GM23338 (cell line): Measurements from ENCODE around the gene TMEM30B. TPM values are rescaled to one million over a fixed set of nuclear protein-coding genes. Genes with fewer than 3 reads are reported as not detected.

ENCODE experiments used
- ATAC-seq: fragments of 200-7000 bp; cut with Tn5 transposase; 3 replicates; pipeline ENCODE4 v1.9.1; 2020
- DNase-seq: peaks from one replicate; pipeline ENCODE4 v3.0.0-alpha.2; 2015; ENCODE audit warnings: low spot score
- H2AFZ ChIP-seq: fragments of 200-600 bp; sonication (generic); 2 replicates; pipeline ENCODE4 v1.8.0; 2016; ENCODE audit warnings: antibody characterized with exemption, mild to moderate bottlenecking, moderate library complexity
- H3F3A ChIP-seq: fragments of 200-600 bp; sonication (generic); replicated peaks from 2 replicates; pipeline ENCODE4 v1.8.0; 2017; ENCODE audit warnings: antibody characterized with exemption, mixed run types, low read depth
- H3K27ac ChIP-seq: fragments of 200-600 bp; sonication (generic); 2 replicates; pipeline ENCODE4 v1.6.1; 2016; ENCODE audit warnings: low read depth
- H3K27me3 ChIP-seq: fragments of 200-600 bp; sonication (generic); 2 replicates; pipeline ENCODE4 v1.8.0; 2016; ENCODE audit warnings: mild to moderate bottlenecking, mixed run types, moderate library complexity; ENCODE audit not compliant: insufficient read depth
- H3K36me3 ChIP-seq: fragments of 200-600 bp; sonication (generic); 2 replicates; pipeline ENCODE4 v1.8.0; 2016; ENCODE audit warnings: mild to moderate bottlenecking; ENCODE audit not compliant: insufficient read depth
- H3K4me1 ChIP-seq: fragments of 200-600 bp; sonication (generic); 2 replicates; pipeline ENCODE4 v1.8.0; 2016; ENCODE audit warnings: mild to moderate bottlenecking, moderate library complexity; ENCODE audit not compliant: insufficient read depth
- H3K4me2 ChIP-seq: fragments of 200-600 bp; sonication (generic); 2 replicates; pipeline ENCODE4 v1.7.1; 2017; ENCODE audit warnings: mixed run types
- H3K4me3 ChIP-seq: fragments of 200-600 bp; sonication (generic); 2 replicates; pipeline ENCODE4 v1.6.1; 2016; ENCODE audit warnings: mixed run types
- H3K79me2 ChIP-seq: fragments of 200-600 bp; sonication (generic); replicated peaks from 2 replicates; pipeline ENCODE4 v1.8.0; 2017; ENCODE audit warnings: mild to moderate bottlenecking; ENCODE audit not compliant: insufficient read depth
- H3K9me2 ChIP-seq: fragments of 200-600 bp; sonication (generic); 2 replicates; pipeline ENCODE4 v1.8.0; 2017; ENCODE audit not compliant: insufficient read depth
- H4K20me1 ChIP-seq: fragments of 200-600 bp; sonication (generic); replicated peaks from 2 replicates; pipeline ENCODE4 v1.8.0; 2017; ENCODE audit warnings: mild to moderate bottlenecking; ENCODE audit not compliant: insufficient read depth
- H3K27ac Mint-ChIP-seq: 2 replicates; pipeline ENCODE4 v1.8.0; 2020; ENCODE audit warnings: inconsistent platforms, mild to moderate bottlenecking, moderate library complexity, mixed read lengths
- H3K27me3 Mint-ChIP-seq: 3 replicates; pipeline ENCODE4 v1.8.0; 2022; ENCODE audit warnings: low read depth, mild to moderate bottlenecking, moderate library complexity, mixed read lengths, inconsistent platforms; ENCODE audit not compliant: insufficient read depth, poor library complexity
- H3K36me3 Mint-ChIP-seq: 3 replicates; pipeline ENCODE4 v1.8.0; 2021; ENCODE audit warnings: low read depth, mild to moderate bottlenecking, inconsistent platforms, moderate library complexity, mixed read lengths
- H3K4me1 Mint-ChIP-seq: 3 replicates; pipeline ENCODE4 v1.8.0; 2020; ENCODE audit warnings: mild to moderate bottlenecking, inconsistent platforms, mixed read lengths
- H3K4me3 Mint-ChIP-seq: 3 replicates; pipeline ENCODE4 v1.8.0; 2021; ENCODE audit warnings: moderate library complexity, mild to moderate bottlenecking, inconsistent platforms, mixed read lengths
- H3K9me3 Mint-ChIP-seq: 3 replicates; pipeline ENCODE4 v1.8.0; 2020; ENCODE audit warnings: moderate library complexity, mild to moderate bottlenecking, inconsistent platforms, mixed read lengths
- EZH2 ChIP-seq: fragments of 200-600 bp; sonication (generic); IDR thresholded peaks from one replicate; pipeline ENCODE4 v1.8.0; 2017; ENCODE audit warnings: antibody characterized with exemption, mild to moderate bottlenecking, low read depth; ENCODE audit not compliant: unreplicated experiment
- EZH2phosphoT487 ChIP-seq: fragments of 200-600 bp; sonication (generic); IDR thresholded peaks from one replicate; pipeline ENCODE4 v1.8.1; 2018; ENCODE audit warnings: antibody characterized with exemption; ENCODE audit not compliant: unreplicated experiment
- JUNB ChIP-seq: IDR thresholded peaks from one replicate; pipeline ENCODE4 v1.6.1; 2016; ENCODE audit warnings: antibody characterized with exemption; ENCODE audit not compliant: unreplicated experiment
- NANOG ChIP-seq: IDR thresholded peaks from 2 replicates; pipeline ENCODE4 v1.6.1; 2016; ENCODE audit warnings: antibody characterized with exemption, borderline replicate concordance
- POLR2AphosphoS5 ChIP-seq: IDR thresholded peaks from 2 replicates; pipeline ENCODE4 v1.6.1; 2016; ENCODE audit warnings: antibody characterized with exemption, low read depth
- ZNF114 ChIP-seq: fragments of 250-450 bp; sonication (Bioruptor Pico); IDR thresholded peaks from 2 replicates; pipeline ENCODE4 v1.5.0; 2020; ENCODE audit warnings: mild to moderate bottlenecking, moderate library complexity
- ZNF331 ChIP-seq: fragments of 250-450 bp; sonication (Bioruptor Pico); IDR thresholded peaks from 2 replicates; pipeline ENCODE4 v1.5.0; 2020; ENCODE audit warnings: low read depth, mild to moderate bottlenecking, moderate library complexity
- polyA plus RNA-seq: library from polyadenylated mRNA; unstranded; fragments of >200 nt; fragmentation: Nextera tagmentation; extraction: Ambion mirVana; gene quantifications from 2 replicates; pipeline ENCODE4 v1.2.1, GENCODE V29; 2016
- total RNA-seq: library from RNA; depleted of rRNA; stranded (reverse); fragments of >200 nt; shearing (Covaris generic); gene quantifications from 2 replicates; pipeline ENCODE4 v1.2.3, GENCODE V29; 2014
- TF ChIP-seq, protein P1 (sequence below), 2 experiments: fragments of 200-600 bp in 1 of 2; sonication (generic) in 1 of 2; conservative IDR thresholded peaks; 2 replicates each; pipeline versions ENCODE4 v1.5.1 to v1.6.1; 2016 to 2017; ENCODE audit warnings: antibody characterized with exemption in 2 of 2, low read depth in 2 of 2, mild to moderate bottlenecking in 2 of 2, moderate library complexity in 1 of 2
- TF ChIP-seq, protein P2 (sequence below): fragments of 250-450 bp; sonication (Bioruptor Pico); IDR thresholded peaks from 2 replicates; pipeline ENCODE4 v1.5.0; 2020; ENCODE audit warnings: mild to moderate bottlenecking, moderate library complexity

TMEM30B gene
- total and polyA plus RNA-seq, 2 experiments from 2014 or later: 7.2 to 22.9 TPM

DNA sequence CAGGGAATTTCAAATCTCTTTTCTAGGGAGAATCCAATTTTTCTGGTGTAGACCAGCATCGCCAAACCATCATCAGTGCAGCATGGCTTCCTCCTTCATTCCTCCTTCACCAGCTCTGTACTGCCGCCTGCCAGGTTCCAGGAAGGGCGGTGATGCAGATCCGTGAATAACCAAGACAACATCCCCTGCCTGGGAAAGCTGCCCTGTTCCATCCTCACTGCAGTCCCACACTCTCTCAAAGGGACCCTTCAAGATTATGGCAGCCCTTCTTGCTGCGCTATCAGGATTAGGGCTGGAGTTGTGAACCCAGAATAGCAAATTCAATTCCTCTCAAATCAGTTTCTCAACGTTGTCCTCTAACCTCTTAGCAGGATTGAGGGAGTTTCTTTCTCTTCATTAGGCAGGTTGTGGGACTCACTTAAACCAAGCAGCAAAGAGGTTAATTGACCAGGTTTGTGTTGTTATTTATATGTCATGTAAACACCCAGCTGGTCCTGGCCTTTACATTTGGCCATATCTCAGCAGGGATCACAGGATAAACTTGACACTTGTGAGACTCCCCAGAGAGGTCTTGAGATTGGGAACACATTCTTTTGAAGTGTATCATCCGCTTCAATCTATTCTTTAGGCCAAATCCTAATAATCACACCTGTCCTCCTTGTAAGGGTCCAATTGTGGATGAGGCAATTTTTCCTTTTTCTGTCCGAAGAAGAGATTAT, 26.2 kb downstream of the TMEM30B start:
- H3K4me2 ChIP-seq: peak overlapping the region; percentile 2; the same call in 1 of the 2 replicates
- Mint-ChIP-seq H3K4me1 (peaks cover 27% of the 10 kb centered on the region; the same call in 2 of the 3 replicates), H3K27me3 (peaks cover 6% of the 10 kb centered on the region), H3K9me3 (no peaks in the 10 kb centered on the region), H3K27ac (no peak overlapping the region), H3K36me3 (no peaks in the 10 kb centered on the region), H3K4me3 (no peak overlapping the region)
- no peak overlapping the region for H2AFZ ChIP-seq
- no peaks in the 10 kb centered on the region for H3K36me3 ChIP-seq
- no peaks in the 10 kb centered on the region for H3K79me2 ChIP-seq
- ATAC-seq (peak; percentile 86), DNase-seq (peak; percentile 74)
- TF ChIP-seq NANOG (peak; percentile 86), EZH2 (no peak), JUNB (no peak), POLR2AphosphoS5 (no peak), ZNF114 (CRISPR knock-in tag) (no peak), EZH2phosphoT487 (no peak), ZNF331 (CRISPR knock-in tag) (no peak)
- TF ChIP-seq, protein P1, sequence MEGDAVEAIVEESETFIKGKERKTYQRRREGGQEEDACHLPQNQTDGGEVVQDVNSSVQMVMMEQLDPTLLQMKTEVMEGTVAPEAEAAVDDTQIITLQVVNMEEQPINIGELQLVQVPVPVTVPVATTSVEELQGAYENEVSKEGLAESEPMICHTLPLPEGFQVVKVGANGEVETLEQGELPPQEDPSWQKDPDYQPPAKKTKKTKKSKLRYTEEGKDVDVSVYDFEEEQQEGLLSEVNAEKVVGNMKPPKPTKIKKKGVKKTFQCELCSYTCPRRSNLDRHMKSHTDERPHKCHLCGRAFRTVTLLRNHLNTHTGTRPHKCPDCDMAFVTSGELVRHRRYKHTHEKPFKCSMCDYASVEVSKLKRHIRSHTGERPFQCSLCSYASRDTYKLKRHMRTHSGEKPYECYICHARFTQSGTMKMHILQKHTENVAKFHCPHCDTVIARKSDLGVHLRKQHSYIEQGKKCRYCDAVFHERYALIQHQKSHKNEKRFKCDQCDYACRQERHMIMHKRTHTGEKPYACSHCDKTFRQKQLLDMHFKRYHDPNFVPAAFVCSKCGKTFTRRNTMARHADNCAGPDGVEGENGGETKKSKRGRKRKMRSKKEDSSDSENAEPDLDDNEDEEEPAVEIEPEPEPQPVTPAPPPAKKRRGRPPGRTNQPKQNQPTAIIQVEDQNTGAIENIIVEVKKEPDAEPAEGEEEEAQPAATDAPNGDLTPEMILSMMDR (conservative IDR thresholded peaks at IDR 0.05; ENCODE audit: low read depth in 2 of 2): peak in 1 of 2 experiments; percentile 26; a peak in 2 of 4 replicates
- H3K27me3 ChIP-seq: peaks cover 29% of the 10 kb centered on the region
- H3F3A ChIP-seq: no peaks in the 10 kb centered on the region; the same call in 1 of the 2 replicates
- H4K20me1 ChIP-seq: no peaks in the 10 kb centered on the region
- H3K27ac ChIP-seq: no peak overlapping the region
- H3K4me3 ChIP-seq: peak overlapping the region; percentile 8; the same call in 1 of the 2 replicates
- no peaks in the 10 kb centered on the region for H3K9me2 ChIP-seq
- H3K4me1 ChIP-seq: peaks cover 12% of the 10 kb centered on the region; the same call in 1 of the 2 replicates

DNA sequence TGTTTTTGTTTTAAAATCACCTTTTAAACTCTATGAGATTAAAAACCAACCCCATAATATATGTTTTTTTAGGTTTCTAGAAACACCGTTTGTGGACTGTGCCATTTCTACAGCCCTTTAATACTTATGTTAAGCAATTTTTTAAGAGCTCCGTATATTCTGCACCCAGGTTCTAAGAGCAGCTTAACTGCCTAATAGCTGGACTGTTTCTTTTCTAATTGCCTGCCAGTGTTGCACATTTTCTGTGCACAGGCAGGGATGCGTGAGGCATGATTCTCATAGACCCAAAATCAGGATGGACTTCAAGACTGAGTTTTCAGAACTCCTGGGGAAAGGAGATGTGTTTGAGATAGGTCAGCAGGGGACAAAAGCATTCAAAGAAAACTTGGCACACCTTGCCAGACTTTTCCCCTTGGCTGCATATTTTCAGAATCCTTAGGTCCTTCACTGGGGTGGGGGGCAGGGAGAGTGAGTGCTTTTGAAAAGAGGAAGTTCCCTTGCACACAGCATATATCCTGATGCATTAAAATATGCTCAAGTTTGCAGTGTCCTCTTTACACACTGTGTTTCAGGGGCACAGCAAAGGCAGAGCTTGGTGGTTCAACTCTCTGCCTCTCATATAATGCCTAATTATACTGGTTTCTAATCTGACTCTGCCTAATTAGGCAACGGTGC, 27.9 kb downstream of the TMEM30B start:
- Mint-ChIP-seq H3K27me3 (peaks cover 8% of the 10 kb centered on the region), H3K4me1 (peaks cover 27% of the 10 kb centered on the region; the same call in 2 of the 3 replicates), H3K4me3 (no peak overlapping the region), H3K36me3 (no peaks in the 10 kb centered on the region), H3K9me3 (no peaks in the 10 kb centered on the region), H3K27ac (no peak overlapping the region)
- no peaks in the 10 kb centered on the region for H3K36me3 ChIP-seq
- H3K4me3 ChIP-seq: no peak overlapping the region
- H3F3A ChIP-seq: no peaks in the 10 kb centered on the region; the same call in 1 of the 2 replicates
- ATAC-seq (no peak), DNase-seq (no peak)
- no peak overlapping the region for H3K4me2 ChIP-seq
- no peaks in the 10 kb centered on the region for H3K9me2 ChIP-seq
- H3K27me3 ChIP-seq: peaks cover 29% of the 10 kb centered on the region
- no peaks in the 10 kb centered on the region for H3K79me2 ChIP-seq
- peaks cover 12% of the 10 kb centered on the region; the same call in 1 of the 2 replicates for H3K4me1 ChIP-seq
- H2AFZ ChIP-seq: no peak overlapping the region
- no peaks in the 10 kb centered on the region for H4K20me1 ChIP-seq
- no peak overlapping the region for H3K27ac ChIP-seq
- TF ChIP-seq EZH2phosphoT487: no peak
- no peak for TF ChIP-seq JUNB
- TF ChIP-seq, protein P2, sequence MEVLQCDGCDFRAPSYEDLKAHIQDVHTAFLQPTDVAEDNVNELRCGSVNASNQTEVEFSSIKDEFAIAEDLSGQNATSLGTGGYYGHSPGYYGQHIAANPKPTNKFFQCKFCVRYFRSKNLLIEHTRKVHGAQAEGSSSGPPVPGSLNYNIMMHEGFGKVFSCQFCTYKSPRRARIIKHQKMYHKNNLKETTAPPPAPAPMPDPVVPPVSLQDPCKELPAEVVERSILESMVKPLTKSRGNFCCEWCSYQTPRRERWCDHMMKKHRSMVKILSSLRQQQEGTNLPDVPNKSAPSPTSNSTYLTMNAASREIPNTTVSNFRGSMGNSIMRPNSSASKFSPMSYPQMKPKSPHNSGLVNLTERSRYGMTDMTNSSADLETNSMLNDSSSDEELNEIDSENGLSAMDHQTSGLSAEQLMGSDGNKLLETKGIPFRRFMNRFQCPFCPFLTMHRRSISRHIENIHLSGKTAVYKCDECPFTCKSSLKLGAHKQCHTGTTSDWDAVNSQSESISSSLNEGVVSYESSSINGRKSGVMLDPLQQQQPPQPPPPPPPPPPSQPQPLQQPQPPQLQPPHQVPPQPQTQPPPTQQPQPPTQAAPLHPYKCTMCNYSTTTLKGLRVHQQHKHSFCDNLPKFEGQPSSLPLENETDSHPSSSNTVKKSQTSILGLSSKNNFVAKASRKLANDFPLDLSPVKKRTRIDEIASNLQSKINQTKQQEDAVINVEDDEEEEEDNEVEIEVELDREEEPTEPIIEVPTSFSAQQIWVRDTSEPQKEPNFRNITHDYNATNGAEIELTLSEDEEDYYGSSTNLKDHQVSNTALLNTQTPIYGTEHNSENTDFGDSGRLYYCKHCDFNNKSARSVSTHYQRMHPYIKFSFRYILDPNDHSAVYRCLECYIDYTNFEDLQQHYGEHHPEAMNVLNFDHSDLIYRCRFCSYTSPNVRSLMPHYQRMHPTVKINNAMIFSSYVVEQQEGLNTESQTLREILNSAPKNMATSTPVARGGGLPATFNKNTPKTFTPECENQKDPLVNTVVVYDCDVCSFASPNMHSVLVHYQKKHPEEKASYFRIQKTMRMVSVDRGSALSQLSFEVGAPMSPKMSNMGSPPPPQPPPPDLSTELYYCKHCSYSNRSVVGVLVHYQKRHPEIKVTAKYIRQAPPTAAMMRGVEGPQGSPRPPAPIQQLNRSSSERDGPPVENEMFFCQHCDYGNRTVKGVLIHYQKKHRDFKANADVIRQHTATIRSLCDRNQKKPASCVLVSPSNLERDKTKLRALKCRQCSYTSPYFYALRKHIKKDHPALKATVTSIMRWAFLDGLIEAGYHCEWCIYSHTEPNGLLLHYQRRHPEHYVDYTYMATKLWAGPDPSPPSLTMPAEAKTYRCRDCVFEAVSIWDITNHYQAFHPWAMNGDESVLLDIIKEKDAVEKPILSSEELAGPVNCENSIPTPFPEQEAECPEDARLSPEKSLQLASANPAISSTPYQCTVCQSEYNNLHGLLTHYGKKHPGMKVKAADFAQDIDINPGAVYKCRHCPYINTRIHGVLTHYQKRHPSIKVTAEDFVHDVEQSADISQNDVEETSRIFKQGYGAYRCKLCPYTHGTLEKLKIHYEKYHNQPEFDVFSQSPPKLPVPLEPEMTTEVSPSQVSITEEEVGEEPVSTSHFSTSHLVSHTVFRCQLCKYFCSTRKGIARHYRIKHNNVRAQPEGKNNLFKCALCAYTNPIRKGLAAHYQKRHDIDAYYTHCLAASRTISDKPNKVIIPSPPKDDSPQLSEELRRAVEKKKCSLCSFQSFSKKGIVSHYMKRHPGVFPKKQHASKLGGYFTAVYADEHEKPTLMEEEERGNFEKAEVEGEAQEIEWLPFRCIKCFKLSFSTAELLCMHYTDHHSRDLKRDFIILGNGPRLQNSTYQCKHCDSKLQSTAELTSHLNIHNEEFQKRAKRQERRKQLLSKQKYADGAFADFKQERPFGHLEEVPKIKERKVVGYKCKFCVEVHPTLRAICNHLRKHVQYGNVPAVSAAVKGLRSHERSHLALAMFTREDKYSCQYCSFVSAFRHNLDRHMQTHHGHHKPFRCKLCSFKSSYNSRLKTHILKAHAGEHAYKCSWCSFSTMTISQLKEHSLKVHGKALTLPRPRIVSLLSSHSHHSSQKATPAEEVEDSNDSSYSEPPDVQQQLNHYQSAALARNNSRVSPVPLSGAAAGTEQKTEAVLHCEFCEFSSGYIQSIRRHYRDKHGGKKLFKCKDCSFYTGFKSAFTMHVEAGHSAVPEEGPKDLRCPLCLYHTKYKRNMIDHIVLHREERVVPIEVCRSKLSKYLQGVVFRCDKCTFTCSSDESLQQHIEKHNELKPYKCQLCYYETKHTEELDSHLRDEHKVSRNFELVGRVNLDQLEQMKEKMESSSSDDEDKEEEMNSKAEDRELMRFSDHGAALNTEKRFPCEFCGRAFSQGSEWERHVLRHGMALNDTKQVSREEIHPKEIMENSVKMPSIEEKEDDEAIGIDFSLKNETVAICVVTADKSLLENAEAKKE (CRISPR knock-in tag): no peak
